GM23338 (cell line): ENCODE measurements around the gene KRTCAP2. TPM values are rescaled to one million over a fixed set of nuclear protein-coding genes. Genes with fewer than 3 reads are reported as not detected.

Source experiments
- ATAC-seq: fragments of 200-7000 bp; cut with Tn5 transposase; 3 replicates; pipeline ENCODE4 v1.9.1; 2020
- DNase-seq: peaks from one replicate; pipeline ENCODE4 v3.0.0-alpha.2; 2015; ENCODE audit warnings: low spot score
- H2AFZ ChIP-seq: fragments of 200-600 bp; sonication (generic); 2 replicates; pipeline ENCODE4 v1.8.0; 2016; ENCODE audit warnings: antibody characterized with exemption, mild to moderate bottlenecking, moderate library complexity
- H3F3A ChIP-seq: fragments of 200-600 bp; sonication (generic); replicated peaks from 2 replicates; pipeline ENCODE4 v1.8.0; 2017; ENCODE audit warnings: antibody characterized with exemption, mixed run types, low read depth
- H3K27ac ChIP-seq: fragments of 200-600 bp; sonication (generic); 2 replicates; pipeline ENCODE4 v1.6.1; 2016; ENCODE audit warnings: low read depth
- H3K27me3 ChIP-seq: fragments of 200-600 bp; sonication (generic); 2 replicates; pipeline ENCODE4 v1.8.0; 2016; ENCODE audit warnings: mild to moderate bottlenecking, mixed run types, moderate library complexity; ENCODE audit not compliant: insufficient read depth
- H3K36me3 ChIP-seq: fragments of 200-600 bp; sonication (generic); 2 replicates; pipeline ENCODE4 v1.8.0; 2016; ENCODE audit warnings: mild to moderate bottlenecking; ENCODE audit not compliant: insufficient read depth
- H3K4me1 ChIP-seq: fragments of 200-600 bp; sonication (generic); 2 replicates; pipeline ENCODE4 v1.8.0; 2016; ENCODE audit warnings: mild to moderate bottlenecking, moderate library complexity; ENCODE audit not compliant: insufficient read depth
- H3K4me2 ChIP-seq: fragments of 200-600 bp; sonication (generic); 2 replicates; pipeline ENCODE4 v1.7.1; 2017; ENCODE audit warnings: mixed run types
- H3K4me3 ChIP-seq: fragments of 200-600 bp; sonication (generic); 2 replicates; pipeline ENCODE4 v1.6.1; 2016; ENCODE audit warnings: mixed run types
- H3K79me2 ChIP-seq: fragments of 200-600 bp; sonication (generic); replicated peaks from 2 replicates; pipeline ENCODE4 v1.8.0; 2017; ENCODE audit warnings: mild to moderate bottlenecking; ENCODE audit not compliant: insufficient read depth
- H3K9me2 ChIP-seq: fragments of 200-600 bp; sonication (generic); 2 replicates; pipeline ENCODE4 v1.8.0; 2017; ENCODE audit not compliant: insufficient read depth
- H4K20me1 ChIP-seq: fragments of 200-600 bp; sonication (generic); replicated peaks from 2 replicates; pipeline ENCODE4 v1.8.0; 2017; ENCODE audit warnings: mild to moderate bottlenecking; ENCODE audit not compliant: insufficient read depth
- H3K27ac Mint-ChIP-seq: 2 replicates; pipeline ENCODE4 v1.8.0; 2020; ENCODE audit warnings: inconsistent platforms, mild to moderate bottlenecking, moderate library complexity, mixed read lengths
- H3K27me3 Mint-ChIP-seq: 3 replicates; pipeline ENCODE4 v1.8.0; 2022; ENCODE audit warnings: low read depth, mild to moderate bottlenecking, moderate library complexity, mixed read lengths, inconsistent platforms; ENCODE audit not compliant: insufficient read depth, poor library complexity
- H3K36me3 Mint-ChIP-seq: 3 replicates; pipeline ENCODE4 v1.8.0; 2021; ENCODE audit warnings: low read depth, mild to moderate bottlenecking, inconsistent platforms, moderate library complexity, mixed read lengths
- H3K4me1 Mint-ChIP-seq: 3 replicates; pipeline ENCODE4 v1.8.0; 2020; ENCODE audit warnings: mild to moderate bottlenecking, inconsistent platforms, mixed read lengths
- H3K4me3 Mint-ChIP-seq: 3 replicates; pipeline ENCODE4 v1.8.0; 2021; ENCODE audit warnings: moderate library complexity, mild to moderate bottlenecking, inconsistent platforms, mixed read lengths
- H3K9me3 Mint-ChIP-seq: 3 replicates; pipeline ENCODE4 v1.8.0; 2020; ENCODE audit warnings: moderate library complexity, mild to moderate bottlenecking, inconsistent platforms, mixed read lengths
- CREB1 ChIP-seq: fragments of 250-450 bp; sonication (Bioruptor Pico); IDR thresholded peaks from 2 replicates; pipeline ENCODE4 v1.5.0; 2020; ENCODE audit warnings: low read depth, mild to moderate bottlenecking, moderate library complexity
- ETS1 ChIP-seq: IDR thresholded peaks from 2 replicates; pipeline ENCODE4 v1.6.1; 2016; ENCODE audit warnings: antibody characterized with exemption
- EZH2 ChIP-seq: fragments of 200-600 bp; sonication (generic); IDR thresholded peaks from one replicate; pipeline ENCODE4 v1.8.0; 2017; ENCODE audit warnings: antibody characterized with exemption, mild to moderate bottlenecking, low read depth; ENCODE audit not compliant: unreplicated experiment
- EZH2phosphoT487 ChIP-seq: fragments of 200-600 bp; sonication (generic); IDR thresholded peaks from one replicate; pipeline ENCODE4 v1.8.1; 2018; ENCODE audit warnings: antibody characterized with exemption; ENCODE audit not compliant: unreplicated experiment
- JUNB ChIP-seq: IDR thresholded peaks from one replicate; pipeline ENCODE4 v1.6.1; 2016; ENCODE audit warnings: antibody characterized with exemption; ENCODE audit not compliant: unreplicated experiment
- NANOG ChIP-seq: IDR thresholded peaks from 2 replicates; pipeline ENCODE4 v1.6.1; 2016; ENCODE audit warnings: antibody characterized with exemption, borderline replicate concordance
- POLR2AphosphoS5 ChIP-seq: IDR thresholded peaks from 2 replicates; pipeline ENCODE4 v1.6.1; 2016; ENCODE audit warnings: antibody characterized with exemption, low read depth
- REST ChIP-seq: IDR thresholded peaks from one replicate; pipeline ENCODE4 v1.6.1; 2018; ENCODE audit warnings: antibody characterized with exemption; ENCODE audit not compliant: unreplicated experiment
- STAT1 ChIP-seq: IDR thresholded peaks from one replicate; pipeline ENCODE4 v1.6.1; 2016; ENCODE audit warnings: antibody characterized with exemption; ENCODE audit not compliant: unreplicated experiment
- ZNF114 ChIP-seq: fragments of 250-450 bp; sonication (Bioruptor Pico); IDR thresholded peaks from 2 replicates; pipeline ENCODE4 v1.5.0; 2020; ENCODE audit warnings: mild to moderate bottlenecking, moderate library complexity
- ZNF331 ChIP-seq: fragments of 250-450 bp; sonication (Bioruptor Pico); IDR thresholded peaks from 2 replicates; pipeline ENCODE4 v1.5.0; 2020; ENCODE audit warnings: low read depth, mild to moderate bottlenecking, moderate library complexity
- ZNF462 ChIP-seq: fragments of 250-450 bp; sonication (Bioruptor Pico); IDR thresholded peaks from 2 replicates; pipeline ENCODE4 v1.5.0; 2020; ENCODE audit warnings: mild to moderate bottlenecking, moderate library complexity
- polyA plus RNA-seq: library from polyadenylated mRNA; unstranded; fragments of >200 nt; fragmentation: Nextera tagmentation; extraction: Ambion mirVana; gene quantifications from 2 replicates; pipeline ENCODE4 v1.2.1, GENCODE V29; 2016
- total RNA-seq: library from RNA; depleted of rRNA; stranded (reverse); fragments of >200 nt; shearing (Covaris generic); gene quantifications from 2 replicates; pipeline ENCODE4 v1.2.3, GENCODE V29; 2014
- TF ChIP-seq, protein P1 (sequence below), 2 experiments: fragments of 200-600 bp in 1 of 2; sonication (generic) in 1 of 2; conservative IDR thresholded peaks; 2 replicates each; pipeline versions ENCODE4 v1.5.1 to v1.6.1; 2016 to 2017; ENCODE audit warnings: antibody characterized with exemption in 2 of 2, low read depth in 2 of 2, mild to moderate bottlenecking in 2 of 2, moderate library complexity in 1 of 2

The KRTCAP2 gene
- total and polyA plus RNA-seq, 2 experiments from 2014 or later = 106 to 579 TPM

DNA sequence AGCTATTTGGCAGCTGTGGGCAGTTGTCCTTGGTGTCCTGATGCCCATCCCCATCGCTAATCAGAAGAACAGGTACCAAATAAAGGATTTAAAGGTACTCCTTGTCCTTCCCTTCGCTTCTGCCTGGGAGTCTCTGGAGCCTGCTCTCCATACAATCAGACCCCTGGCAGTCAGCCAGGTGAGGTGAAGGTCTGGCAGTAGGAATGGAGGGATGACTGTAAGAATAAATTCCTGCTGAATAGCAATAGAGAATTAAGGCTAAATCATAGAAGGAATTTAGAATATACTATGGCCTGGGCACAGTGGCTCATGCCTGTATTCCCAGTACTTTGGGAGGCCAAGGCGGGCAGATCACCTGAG, 25.4 kb upstream of the KRTCAP2 start:
- Mint-ChIP-seq H3K9me3 (peaks cover 3% of the 10 kb centered on the region; the same call in 1 of the 3 replicates), H3K27ac (no peak overlapping the region), H3K36me3 (peaks cover 83% of the 10 kb centered on the region), H3K4me1 (peaks cover 28% of the 10 kb centered on the region), H3K27me3 (peaks cover 59% of the 10 kb centered on the region), H3K4me3 (peak overlapping the region; percentile 97; the same call in 1 of the 3 replicates)
- no peak for DNase-seq
- H3K27me3 ChIP-seq = no peaks in the 10 kb centered on the region
- peaks cover 14% of the 10 kb centered on the region for H3K4me1 ChIP-seq
- H3K9me2 ChIP-seq = no peaks in the 10 kb centered on the region
- ATAC-seq = no peak
- H3K27ac ChIP-seq = 0 out of 2 replicates have a peak overlapping the region, but pooled peaks have one; percentile 32
- no peak overlapping the region for H3K4me2 ChIP-seq
- no peak overlapping the region for H3K4me3 ChIP-seq
- peaks cover 29% of the 10 kb centered on the region for H3K79me2 ChIP-seq
- peaks cover 59% of the 10 kb centered on the region for H3F3A ChIP-seq
- H3K36me3 ChIP-seq = peaks cover 52% of the 10 kb centered on the region
- H4K20me1 ChIP-seq = peaks cover 39% of the 10 kb centered on the region
- TF ChIP-seq EZH2 (no peak), JUNB (no peak), CREB1 (CRISPR knock-in tag) (no peak), ZNF331 (CRISPR knock-in tag) (no peak), ZNF462 (no peak), EZH2phosphoT487 (no peak), REST (no peak), POLR2AphosphoS5 (no peak), ZNF114 (CRISPR knock-in tag) (no peak), ETS1 (no peak), STAT1 (no peak), NANOG (no peak)
- TF ChIP-seq, protein P1, sequence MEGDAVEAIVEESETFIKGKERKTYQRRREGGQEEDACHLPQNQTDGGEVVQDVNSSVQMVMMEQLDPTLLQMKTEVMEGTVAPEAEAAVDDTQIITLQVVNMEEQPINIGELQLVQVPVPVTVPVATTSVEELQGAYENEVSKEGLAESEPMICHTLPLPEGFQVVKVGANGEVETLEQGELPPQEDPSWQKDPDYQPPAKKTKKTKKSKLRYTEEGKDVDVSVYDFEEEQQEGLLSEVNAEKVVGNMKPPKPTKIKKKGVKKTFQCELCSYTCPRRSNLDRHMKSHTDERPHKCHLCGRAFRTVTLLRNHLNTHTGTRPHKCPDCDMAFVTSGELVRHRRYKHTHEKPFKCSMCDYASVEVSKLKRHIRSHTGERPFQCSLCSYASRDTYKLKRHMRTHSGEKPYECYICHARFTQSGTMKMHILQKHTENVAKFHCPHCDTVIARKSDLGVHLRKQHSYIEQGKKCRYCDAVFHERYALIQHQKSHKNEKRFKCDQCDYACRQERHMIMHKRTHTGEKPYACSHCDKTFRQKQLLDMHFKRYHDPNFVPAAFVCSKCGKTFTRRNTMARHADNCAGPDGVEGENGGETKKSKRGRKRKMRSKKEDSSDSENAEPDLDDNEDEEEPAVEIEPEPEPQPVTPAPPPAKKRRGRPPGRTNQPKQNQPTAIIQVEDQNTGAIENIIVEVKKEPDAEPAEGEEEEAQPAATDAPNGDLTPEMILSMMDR (conservative IDR thresholded peaks at IDR 0.05; ENCODE audit: low read depth in 2 of 2) = no peak
- no peak overlapping the region for H2AFZ ChIP-seq
